ENCODE measurements around the gene CDC73.
"Not testable (repeated sequence)": the region's sequence is repeated elsewhere in the genome, so short reads cannot be mapped to it uniquely, and the experiment has no call there.

Gene CDC73

DNA sequence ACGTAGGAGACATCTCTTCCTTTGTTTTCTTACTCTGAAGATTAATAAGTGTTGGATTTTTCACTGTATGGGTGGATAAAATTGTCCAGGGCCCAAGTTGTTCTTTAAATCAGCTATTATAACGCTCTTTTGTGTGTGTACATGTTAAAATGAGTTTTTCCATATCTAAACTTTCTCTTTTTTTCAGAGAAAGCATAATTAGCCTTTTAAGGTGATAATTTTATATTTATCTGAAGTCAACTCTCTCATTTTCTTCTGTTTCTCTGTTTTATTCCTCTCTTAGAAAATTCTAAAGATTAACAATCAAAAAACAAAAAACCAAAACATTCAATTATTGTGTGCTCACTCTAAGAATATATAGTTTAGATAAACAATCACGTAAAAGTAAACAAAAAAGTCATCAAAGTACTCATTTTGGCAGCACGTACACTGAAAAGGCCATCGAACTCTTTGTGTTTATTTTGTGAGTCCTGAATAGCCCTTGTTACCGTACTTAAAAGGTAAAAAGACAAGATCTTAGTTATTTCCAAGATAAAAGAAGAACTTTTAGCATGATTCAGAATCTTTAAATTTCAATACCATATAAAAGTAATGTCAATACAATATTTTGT is 7.2 kb upstream of the CDC73 start:
- DNase-seq = no peak

DNA sequence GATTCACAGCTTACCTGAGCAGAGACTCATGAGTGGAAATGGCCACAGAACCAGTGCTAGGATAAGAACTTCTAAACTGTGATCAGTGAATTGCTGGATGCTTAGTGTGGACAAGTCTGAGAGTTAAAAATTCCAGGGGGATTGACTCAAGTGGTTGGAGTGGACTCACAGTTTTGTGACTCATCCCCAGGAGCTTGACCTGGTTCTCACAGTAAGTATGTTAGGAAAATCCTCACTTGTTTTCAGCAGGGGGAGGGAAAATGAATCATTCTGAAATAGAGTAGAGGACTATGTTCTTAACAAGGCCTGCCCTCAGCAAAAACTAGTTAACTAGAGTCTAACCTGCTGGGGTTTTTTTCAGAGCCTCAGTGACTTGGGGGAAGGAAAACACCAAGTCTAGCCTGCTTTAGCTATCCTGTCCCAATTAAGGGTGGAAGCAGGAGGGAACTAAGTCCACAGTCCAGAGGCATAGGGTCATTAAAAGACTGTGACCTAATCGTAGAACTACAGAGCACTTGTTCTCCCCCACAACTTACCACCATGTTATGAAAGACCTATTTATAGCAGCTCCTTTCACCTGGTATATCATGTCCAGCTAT is 6.1 kb upstream of the CDC73 start:
- DNase-seq = no peak

DNA sequence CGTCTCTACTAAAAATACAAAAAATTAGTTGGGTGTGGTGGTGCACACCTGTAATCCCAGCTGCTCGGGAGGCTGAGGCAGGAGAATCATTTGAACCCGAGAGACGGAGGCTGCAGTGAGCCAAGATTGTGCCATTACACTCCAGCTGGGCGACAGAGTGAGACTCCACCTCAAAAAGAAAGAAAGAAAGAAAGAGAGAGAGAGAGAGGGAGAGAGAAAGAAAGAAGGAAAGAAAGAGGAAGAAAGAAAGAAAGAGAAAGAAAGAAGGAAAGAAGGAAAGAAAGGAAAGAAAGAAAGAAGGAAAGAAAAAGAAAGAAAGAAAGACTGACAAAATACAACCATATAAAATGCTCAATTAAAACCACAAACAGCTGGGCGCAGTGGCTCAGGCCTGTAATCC is 4.7 kb upstream of the CDC73 start:
- not testable (repeated sequence) for DNase-seq

DNA sequence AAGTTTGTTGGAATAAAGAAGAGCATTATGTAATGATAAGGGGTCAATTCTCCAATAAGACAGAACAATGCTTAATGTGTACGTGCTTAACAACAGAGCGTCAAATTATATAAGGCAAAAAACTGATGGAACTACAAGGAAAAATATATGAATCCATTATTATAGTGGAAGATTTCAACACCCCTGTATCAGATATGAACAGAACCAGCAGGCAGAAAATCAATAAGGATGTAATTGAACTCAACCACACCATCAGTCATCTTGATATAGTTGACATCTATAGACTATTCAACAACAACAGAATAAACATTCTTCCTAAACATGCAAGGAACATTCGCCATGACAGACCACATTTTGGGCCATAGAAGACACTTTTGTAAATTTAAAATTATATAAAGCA is 3.6 kb upstream of the CDC73 start:
- no peak for DNase-seq

DNA sequence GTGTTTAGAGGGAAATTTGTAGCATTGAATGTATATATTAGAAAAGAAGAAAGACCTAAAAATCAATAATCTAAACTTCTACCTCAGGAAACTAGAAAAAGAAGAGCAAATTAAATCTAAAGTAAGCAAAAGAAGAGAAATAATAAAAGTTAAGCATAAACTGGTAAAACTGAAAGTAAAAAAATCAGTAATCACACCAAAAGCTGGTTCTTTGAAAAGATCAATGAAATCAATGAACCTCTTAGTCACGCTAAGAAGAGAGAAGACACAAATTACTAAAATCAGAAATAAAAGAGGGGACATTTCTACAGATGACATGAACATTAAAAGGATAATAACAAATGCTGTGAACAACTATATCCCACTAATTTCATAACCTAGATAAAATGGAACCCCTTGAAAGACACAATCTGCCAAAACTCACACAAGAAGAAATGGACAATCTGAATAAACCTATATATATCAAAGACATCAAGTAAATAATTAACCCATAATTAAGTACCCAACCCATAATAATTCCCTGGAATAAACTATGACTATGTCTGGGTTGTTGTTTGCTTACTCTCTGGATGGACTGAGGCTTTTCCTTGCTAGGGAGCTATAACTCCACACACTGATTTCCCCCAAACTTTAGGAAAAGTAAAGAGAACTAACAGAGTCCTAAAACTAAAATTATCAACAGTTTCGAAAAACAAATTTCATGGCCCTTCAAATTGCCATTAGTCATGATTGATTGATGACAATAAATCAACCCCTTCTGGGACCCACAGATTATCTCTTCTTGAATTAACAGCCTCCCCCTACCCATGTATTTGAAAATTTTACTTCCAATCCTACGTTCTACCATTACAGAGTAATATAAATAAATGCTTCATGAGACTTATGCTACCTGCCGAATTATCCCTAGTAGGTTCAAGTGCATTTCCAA is 2.8 kb upstream of the CDC73 start:
- DNase-seq = no peak

DNA sequence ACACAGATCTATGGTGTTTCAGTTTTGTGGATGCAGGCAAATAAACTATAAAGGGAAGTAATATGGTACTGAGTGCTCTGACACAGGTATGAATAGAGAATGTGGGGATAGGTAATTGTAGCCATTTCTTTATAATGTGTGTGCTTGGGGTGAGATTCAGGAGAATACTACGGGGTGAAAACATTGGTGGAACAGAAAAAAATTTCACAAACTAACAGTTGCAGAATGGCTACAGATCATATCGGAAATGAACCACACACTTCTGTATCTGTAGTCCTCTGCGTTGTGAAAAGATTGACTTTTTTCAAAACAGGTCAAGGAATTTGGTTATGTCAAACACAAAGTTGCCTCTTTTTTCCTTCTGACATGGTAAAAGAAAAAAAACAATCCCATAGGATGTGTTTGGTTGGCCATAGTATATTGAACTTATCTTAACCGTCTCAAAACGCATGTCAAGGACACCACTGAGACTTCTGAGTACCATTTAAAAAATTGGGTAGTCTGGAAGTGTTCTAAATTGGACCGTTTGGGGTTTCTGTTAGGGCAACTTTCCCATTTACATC is 1.1 kb upstream of the CDC73 start:
- DNase-seq = no peak

DNA sequence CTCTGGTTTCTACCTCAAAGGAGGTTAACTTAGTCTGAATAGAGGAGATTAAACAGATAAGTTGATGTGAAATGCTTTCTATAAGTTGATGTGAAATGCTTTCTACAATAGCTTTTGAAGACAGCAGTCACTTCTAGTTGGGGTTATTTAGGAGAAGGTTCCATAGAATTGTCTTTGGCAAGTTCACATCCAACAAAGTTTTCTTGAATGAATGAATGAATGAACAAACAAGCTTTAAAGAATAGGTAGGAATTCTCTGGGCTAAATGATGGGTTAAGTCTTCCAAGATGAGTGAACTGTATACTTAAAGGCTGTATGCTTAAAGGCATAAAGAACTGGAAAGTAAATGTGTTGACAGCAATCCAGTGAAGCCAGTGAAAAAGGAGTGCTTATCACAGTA is 1.9 kb downstream of the CDC73 start:
- DNase-seq = no peak

DNA sequence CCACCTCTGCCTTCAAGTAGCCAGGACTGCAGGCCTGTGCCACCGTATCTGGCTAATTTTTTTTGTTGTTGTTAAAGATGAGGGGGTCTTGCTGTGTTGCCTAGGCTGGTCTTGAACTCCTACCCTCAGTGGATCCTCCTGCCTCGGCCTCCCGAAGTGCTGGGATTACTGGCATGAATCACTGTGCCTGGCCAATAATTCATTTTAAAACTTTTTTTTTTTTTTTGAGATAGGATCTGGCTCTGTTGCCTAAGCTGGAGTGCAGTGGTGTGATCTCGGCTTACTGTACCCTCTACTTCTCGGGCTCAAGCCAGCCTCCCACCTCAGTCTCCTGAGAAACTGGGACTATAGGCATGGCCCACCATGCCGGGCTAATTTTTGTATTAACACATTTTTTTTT is 3.5 kb downstream of the CDC73 start:
- DNase-seq = no peak

DNA sequence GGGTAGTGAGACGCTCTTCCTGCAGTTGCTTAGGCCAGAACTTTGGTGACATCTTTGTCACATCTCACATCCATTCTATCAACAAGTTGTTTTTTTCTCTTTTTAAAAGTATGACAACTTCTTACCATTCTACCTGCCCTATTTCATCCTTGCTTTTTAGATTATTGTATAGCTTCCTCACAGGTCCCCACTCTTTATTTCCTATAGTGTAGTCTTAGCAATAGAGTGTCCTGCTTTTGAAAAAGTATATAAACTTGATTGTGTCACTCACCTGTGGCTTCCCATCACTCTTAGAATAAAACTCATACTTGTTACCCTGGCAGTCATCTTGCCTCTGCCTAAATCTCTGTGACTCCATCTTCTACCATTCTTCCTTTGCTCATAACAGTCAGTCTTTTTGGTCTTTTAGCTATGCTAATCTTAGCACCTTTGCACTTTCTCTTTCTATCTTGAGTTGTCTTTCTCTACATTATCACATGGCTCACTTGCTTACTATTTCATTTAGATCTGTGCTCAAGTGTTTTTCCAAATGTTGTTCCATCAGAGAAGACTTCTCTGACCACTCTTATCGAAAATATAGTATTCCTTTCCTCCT is 9.5 kb downstream of the CDC73 start:
- DNase-seq = no peak

DNA sequence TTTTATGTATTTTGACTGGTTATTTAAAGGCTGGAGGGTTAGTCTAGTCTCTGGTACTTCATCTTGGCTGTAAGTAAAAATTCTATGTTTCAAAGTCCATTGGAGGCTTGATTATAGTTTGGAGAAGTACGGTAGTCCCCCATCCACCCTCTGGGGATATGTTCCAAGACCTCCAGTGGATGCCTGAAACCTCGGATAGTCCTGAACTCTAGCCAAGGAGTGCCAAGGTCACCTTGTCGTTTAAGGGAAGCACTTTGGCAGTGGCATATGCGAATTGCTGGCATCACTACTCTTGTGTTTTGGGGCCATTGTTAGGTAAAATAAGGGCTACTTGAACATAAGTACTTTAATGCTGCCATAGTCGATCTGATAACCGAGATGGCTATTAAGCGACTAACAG is 18.4 kb downstream of the CDC73 start:
- no peak for DNase-seq

DNA sequence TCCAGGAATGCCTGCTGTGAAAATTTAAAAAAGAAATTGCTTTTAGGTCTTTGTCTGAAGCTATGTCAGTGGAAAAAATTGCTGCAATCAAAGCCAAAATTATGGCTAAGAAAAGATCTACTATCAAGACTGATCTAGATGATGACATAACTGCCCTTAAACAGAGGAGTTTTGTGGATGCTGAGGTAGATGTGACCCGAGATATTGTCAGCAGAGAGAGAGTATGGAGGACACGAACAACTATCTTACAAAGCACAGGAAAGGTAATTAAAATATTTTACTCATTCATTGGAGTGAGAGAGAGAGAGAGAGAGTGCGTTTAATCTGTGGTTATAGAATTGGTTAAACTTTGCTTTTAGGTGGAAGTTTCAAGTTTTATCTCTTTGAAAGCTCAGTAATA is 20.0 kb downstream of the CDC73 start:
- no peak for DNase-seq

DNA sequence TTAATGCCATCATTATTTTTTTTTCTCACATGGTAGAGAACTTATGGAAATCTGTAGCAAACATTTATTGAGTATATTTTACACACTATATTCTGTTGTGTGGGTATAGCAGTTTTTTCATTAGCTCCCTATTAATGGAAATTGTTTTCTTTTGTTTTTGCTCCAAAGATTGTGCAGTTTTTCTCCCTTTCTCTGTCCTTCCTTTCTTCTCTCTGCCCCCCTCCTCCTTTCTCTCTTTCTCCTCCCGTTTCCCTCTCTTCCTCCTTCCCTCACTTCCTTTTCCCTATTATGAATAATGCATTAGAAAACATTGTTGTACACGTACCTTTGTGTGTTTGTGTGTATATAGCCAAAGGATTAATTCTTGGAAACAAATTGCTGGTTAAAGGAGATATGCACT is 20.6 kb downstream of the CDC73 start:
- DNase-seq = no peak

DNA sequence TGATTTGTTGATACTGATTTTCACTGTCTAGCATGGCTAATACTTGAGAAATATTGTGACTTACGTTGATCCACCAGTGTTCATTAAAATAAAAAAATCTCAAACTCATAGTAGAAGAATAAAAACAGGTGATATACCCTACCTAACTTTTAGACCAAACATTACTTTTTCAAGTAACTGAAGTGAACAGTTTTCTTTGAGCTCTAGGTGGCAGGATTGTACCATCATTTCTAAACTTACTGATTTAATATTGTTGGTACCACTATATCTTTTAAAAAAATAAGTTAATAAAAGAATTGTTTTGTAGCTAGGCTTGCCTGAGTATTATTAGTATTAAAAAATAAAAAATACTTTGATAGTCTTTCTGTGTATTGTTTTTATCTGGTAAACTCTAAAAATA is 21.5 kb downstream of the CDC73 start:
- DNase-seq = no peak

DNA sequence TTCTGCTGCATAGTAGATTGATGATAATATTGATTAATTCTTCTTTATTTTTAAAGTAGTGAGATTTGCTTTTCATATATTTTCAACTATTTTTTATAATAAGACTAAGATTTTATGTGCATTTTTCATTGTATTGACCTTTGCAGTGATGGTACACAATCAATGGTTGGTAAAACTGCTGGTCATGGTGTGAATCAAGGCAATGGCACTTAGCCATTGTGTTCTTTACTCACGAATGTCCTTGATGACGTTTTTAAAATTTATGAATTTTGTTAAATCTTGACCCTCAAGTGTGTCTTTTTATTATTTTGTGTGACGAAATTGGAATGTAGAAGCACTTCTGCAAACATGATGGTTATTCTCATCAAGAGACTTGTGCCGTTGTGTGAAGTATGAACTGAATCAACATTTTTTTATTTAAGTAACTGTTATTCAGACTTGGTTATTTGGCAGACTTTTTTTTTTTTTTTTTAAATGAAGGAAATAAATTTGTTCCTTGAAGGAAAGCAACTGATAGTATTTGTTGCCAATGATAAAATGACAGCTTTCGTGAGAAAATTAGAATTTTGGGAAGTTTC is 22.6 kb downstream of the CDC73 start:
- DNase-seq = no peak

DNA sequence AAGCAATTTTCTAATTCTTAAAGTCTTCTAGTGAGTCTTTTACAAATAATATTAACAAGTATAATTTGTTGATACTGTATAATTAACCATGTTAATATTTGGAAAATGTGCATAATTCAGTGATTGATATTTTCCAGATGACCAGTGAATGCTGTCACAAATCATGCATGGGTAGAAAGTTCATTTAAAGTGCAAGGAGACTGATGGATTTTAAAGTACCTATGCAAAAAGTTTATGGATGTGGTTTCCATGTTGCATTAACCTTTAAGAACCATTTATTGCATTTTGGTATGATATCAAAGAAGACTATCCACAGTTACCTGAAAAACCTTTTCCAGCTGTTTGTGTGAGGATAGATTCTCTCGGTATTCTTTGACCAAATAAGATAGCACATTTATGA is 23.2 kb downstream of the CDC73 start:
- no peak for DNase-seq

DNA sequence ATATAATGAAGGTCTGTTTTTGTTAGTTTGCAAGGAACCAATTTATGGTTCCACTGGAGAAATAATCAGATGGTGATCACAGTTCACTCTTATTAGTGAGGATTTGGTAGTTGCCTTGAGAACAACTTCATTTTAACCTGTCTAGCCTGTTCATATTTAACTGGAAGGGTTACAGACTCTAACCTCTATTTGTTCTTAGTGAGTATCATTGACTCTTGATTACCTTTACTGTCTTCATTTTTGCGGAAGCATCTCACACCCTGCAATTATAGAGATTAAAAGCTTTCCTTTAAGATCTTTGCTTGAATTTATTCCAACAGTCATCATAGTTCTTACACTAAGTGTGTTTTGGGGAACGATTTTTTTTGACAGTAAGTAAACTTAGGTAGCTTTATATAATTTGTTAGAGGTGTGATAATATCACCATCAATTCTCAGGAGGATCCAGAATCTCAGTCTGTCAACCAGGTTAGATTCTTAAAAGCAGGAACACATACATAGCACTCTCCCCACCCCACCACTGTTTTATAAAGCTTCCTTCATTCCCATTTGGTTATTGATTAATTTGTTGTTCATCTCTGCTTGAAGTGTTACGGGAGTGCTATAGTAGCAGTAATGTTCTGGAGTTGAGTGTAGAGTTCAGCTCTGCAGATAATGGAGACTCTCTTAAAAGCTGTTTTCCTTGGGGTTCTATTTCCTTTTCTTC is 34.4 kb downstream of the CDC73 start:
- no peak for DNase-seq

DNA sequence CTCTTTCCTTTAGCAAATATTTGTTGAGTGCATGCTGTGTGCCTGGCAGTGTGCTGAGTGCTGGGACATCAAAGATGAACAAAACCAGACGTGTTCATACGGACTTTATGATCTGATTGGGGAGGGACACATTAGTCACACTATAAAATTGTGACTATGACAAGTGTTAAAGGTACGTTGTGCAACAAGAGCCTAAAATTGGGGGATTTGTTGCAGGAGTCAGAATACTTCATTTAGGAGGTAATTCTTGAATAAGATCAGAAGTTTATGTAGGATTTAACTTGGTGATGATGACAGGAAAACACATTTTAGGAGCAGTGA is 35.0 kb downstream of the CDC73 start:
- no peak for DNase-seq

DNA sequence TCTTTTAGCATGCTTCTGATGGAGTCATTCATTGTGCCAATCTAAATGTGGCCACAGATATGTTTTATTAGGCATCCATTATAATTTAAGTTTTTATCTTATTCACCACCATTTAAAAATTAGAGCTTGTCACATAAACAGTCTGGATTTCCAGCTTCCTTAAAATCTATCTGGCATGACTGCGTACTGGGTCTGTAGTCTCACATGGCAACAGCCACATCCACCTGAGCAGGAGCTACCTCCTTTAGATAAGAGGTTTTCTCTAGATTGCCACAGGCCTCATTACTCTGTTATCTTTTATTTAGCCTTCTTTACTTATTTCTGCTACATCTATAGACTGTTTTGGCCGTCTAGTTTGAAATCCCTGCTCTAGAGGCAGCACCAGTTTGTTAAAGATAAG is 35.5 kb downstream of the CDC73 start:
- no peak for DNase-seq

DNA sequence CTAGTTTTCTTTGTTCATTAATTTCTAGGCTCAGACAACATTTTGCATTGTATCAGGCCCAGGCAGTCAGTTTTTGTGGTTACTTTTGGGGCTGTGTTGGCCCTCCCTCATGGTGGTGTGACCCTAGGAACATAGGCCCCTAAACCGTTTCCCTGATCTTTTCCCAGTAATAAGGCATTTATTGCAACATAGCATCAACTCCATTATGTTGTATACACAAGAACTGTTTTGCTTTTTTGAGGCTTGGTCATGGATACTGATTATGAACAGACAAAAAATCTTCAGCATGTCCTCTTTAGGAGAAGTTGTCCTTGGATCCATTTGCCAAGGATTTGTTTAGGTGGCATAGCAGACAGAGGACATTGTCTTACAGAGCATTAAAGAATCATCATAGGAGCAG is 54.3 kb downstream of the CDC73 start:
- no peak for DNase-seq

DNA sequence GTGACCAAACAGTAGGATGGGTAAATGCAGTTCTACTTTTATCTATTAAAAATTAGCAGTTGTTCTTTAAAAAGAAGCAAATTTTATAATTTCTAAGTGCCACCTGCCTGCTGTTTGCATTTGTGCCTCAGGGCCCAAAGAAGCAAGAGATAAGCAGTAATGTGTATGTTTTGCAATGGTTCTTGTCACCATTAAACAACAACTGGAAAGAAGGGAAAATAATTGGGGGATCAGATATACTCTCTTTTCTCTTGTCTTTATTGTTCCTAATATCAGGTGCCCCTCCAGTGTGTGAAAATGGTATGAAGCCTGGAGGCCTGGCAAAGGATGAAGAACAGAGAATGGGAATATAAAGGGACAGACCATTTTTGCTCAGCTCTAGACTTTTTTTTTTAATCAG is 55.0 kb downstream of the CDC73 start:
- no peak for DNase-seq

DNA sequence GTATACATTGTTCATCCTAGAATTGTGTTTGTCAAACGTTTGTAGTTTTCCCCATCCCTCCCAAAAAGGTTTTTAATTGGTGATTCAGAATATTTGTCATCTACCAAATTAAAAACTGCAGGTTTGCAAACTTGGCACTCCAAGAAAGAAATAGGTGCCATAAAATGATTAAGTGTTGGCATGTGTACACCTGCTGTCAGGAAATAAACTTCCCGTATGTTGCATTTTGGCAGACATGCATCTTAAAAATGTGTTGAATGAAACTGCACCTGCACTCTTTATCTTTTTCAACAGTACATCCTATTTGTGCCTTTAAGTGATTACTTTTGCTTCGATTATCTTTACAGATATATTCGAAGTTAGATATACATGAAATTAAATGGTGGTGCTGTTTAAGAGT is 57.3 kb downstream of the CDC73 start:
- no peak for DNase-seq

DNA sequence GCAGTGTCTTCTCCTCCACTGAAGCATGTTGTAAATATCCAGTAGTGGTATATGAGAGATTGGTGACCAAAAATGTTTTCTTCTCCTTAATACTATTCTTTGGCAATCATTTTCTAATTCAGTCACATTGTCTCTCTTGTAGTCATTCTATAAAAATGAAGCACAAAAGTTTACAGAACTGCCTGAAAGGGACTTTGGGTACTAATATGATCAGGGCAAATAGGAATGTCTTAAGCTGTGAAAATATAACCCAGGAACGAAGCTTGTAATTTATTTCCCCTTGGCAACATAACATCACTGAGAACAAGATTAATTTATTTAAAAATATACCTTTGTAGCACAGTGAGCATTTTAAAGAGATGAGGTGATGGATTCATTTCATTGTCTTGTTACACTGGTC is 59.7 kb downstream of the CDC73 start:
- DNase-seq = no peak

DNA sequence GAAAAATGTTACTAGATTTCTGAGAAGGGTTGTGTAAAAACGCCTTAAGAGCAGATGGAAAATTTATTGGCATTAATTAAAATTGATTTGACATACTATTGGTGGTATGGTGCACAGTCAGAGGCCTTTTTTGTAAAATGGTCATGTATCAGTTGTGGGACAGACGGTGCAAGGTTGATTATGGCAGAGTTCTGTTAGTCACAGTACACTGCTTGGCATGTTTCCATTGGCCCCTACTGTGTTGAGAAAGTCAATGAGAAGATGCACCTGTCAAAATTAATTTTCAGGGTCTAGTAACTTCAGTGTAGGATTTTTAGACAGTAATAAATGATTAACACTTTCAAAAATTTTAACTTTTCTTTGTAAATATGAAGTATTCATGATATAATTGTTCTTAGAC is 60.2 kb downstream of the CDC73 start:
- DNase-seq = no peak

Data from NK-92 treated with Interleukin-12 subunit alpha and Interleukin-12 subunit beta, amount 100 ng/mL, for 24 hours (cell line).